Psoas muscle (tissue), 8 donors: ENCODE measurements around the gene HSPB3. TPM values are rescaled to one million over a fixed set of nuclear protein-coding genes. Genes with fewer than 3 reads are reported as not detected.
"Not testable (repeated sequence)": the region's sequence is repeated elsewhere in the genome, so short reads cannot be mapped to it uniquely, and the experiment has no call there.

Experiments
- ATAC-seq, 4 donors: fragments of 200-7000 bp; cut with Tn5 transposase; one replicate each; pipeline ENCODE4 v1.9.1; 2020; ENCODE audit warnings: moderate library complexity in 3 of 4, mild to moderate bottlenecking in 2 of 4
- DNase-seq, 2 donors: peaks; one replicate each; pipeline ENCODE4 v3.0.0-alpha.2; 2020
- H3K27ac ChIP-seq: fragments of 200-600 bp; one replicate; pipeline ENCODE4 v1.8.0; 2022
- H3K27me3 ChIP-seq, 3 donors: fragments of 200-600 bp in 1 of 3; one replicate each; pipeline versions ENCODE4 v1.6.1 to v1.8.0; 2013 to 2022; ENCODE audit warnings: low read length in 2 of 3, mild to moderate bottlenecking in 2 of 3, moderate library complexity in 1 of 3; ENCODE audit not compliant: insufficient read depth in 3 of 3
- H3K36me3 ChIP-seq, 2 donors: fragments of 200-600 bp in 1 of 2; one replicate each; pipeline versions ENCODE4 v1.6.1 to v1.8.0; 2013 to 2022; ENCODE audit warnings: low read depth in 1 of 2, mild to moderate bottlenecking in 1 of 2, moderate library complexity in 1 of 2; ENCODE audit not compliant: insufficient read depth in 1 of 2
- H3K4me1 ChIP-seq: fragments of 200-600 bp; one replicate; pipeline ENCODE4 v1.8.0; 2022
- H3K4me3 ChIP-seq: fragments of 200-600 bp; one replicate; pipeline ENCODE4 v1.8.0; 2022; ENCODE audit warnings: mild to moderate bottlenecking
- H3K9me3 ChIP-seq: fragments of 200-600 bp; one replicate; pipeline ENCODE4 v1.8.0; 2022
- WGBS, 3 donors: extraction: QIAGEN DNeasy Blood & Tissue Kit; methylation state at CpG; one replicate each; pipeline versions ENCODE4 v1.1.6 to v1.1.7; 2013; 5-methylcytosine and 5-hydroxymethylcytosine counted together
- intact Hi-C, 2 donors: fragments of 100-400 bp; cut with DNase I; formaldehyde crosslinking; loops; one replicate each; pipeline versions ENCODE4 v1.11.0 to v1.14.2; 2022
- polyA plus RNA-seq, 3 donors: library from polyadenylated mRNA; stranded (reverse); fragments of 200-250 nt; gene quantifications; one replicate each; pipeline ENCODE4 v1.2.3, GENCODE V29; 2013
- total RNA-seq, 4 donors: library from RNA; stranded (reverse); fragmentation: NEBNext Ultra II Directional in 2 of 4; extraction: Animal tissue kit (Norgen Biotek cat#: 25700) in 2 of 4; gene quantifications; one replicate each; pipeline versions ENCODE4 v1.2.1 to v1.2.4, GENCODE V29; 2021 to 2023
- TF ChIP-seq, protein P1 (sequence below): fragments of 200-600 bp; IDR thresholded peaks from one replicate; pipeline ENCODE4 v1.8.0; 2022; ENCODE audit warnings: antibody characterized with exemption
- donor health status: healthy with polysubstance abuse.
- donor health status: DM: no; HTN: no; CAD: no; lungs with moderate emphysema.
- donor health status: Bipolar disorder and iron deficiency.
- donor health status: healthy.
- donor health status: DM: yes; HTN: yes; CAD: no.
- donor health status: DM: no; HTN: no; CAD: no.
- donor health status: DM: no; HTN: no; CAD: no.
- donor health status: DM: yes; HTN: yes; CAD: no.

Gene HSPB3
- total and polyA plus RNA-seq, 7 donors = 37.7 to 162 (median 139) TPM

GRCh38 chr5:54477941-54478478 is 22.5 kb downstream of the HSPB3 start:
- 86 to 93% (median 90%) methylated on average over 1 of the region's 1 CpG for WGBS, 3 donors
- Histone ChIP-seq H3K9me3 (no peaks in the 10 kb centered on the region), H3K27ac (no peak overlapping the region), H3K27me3 (no peaks in the 10 kb centered on the region), H3K36me3 (no peaks in the 10 kb centered on the region), H3K4me1 (no peaks in the 10 kb centered on the region), H3K4me3 (no peak overlapping the region)
- ATAC-seq (no peak), DNase-seq (no peak)
- TF ChIP-seq, protein P1, sequence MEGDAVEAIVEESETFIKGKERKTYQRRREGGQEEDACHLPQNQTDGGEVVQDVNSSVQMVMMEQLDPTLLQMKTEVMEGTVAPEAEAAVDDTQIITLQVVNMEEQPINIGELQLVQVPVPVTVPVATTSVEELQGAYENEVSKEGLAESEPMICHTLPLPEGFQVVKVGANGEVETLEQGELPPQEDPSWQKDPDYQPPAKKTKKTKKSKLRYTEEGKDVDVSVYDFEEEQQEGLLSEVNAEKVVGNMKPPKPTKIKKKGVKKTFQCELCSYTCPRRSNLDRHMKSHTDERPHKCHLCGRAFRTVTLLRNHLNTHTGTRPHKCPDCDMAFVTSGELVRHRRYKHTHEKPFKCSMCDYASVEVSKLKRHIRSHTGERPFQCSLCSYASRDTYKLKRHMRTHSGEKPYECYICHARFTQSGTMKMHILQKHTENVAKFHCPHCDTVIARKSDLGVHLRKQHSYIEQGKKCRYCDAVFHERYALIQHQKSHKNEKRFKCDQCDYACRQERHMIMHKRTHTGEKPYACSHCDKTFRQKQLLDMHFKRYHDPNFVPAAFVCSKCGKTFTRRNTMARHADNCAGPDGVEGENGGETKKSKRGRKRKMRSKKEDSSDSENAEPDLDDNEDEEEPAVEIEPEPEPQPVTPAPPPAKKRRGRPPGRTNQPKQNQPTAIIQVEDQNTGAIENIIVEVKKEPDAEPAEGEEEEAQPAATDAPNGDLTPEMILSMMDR = no peak
- intact Hi-C loops = no loop called here

GRCh38 chr5:54480296-54480695 is 24.8 kb downstream of the HSPB3 start:
- peaks cover 16% of the 10 kb centered on the region for H3K4me1 ChIP-seq
- no peak overlapping the region for H3K27ac ChIP-seq
- H3K36me3 ChIP-seq = no peaks in the 10 kb centered on the region
- DNase-seq (no peak), ATAC-seq (peak in 1 of 4 donors; percentile 30)
- intact Hi-C loops = loop anchor here (5.0 to 10.0 kb wide), 2 partner anchors 168 to 225 kb away; partner anchors contain the start of gene ARL15 (in 1 of the 2)
- no peaks in the 10 kb centered on the region for H3K27me3 ChIP-seq
- H3K9me3 ChIP-seq = no peaks in the 10 kb centered on the region
- no peak overlapping the region for H3K4me3 ChIP-seq
- TF ChIP-seq, protein P1 = no peak

DNA sequence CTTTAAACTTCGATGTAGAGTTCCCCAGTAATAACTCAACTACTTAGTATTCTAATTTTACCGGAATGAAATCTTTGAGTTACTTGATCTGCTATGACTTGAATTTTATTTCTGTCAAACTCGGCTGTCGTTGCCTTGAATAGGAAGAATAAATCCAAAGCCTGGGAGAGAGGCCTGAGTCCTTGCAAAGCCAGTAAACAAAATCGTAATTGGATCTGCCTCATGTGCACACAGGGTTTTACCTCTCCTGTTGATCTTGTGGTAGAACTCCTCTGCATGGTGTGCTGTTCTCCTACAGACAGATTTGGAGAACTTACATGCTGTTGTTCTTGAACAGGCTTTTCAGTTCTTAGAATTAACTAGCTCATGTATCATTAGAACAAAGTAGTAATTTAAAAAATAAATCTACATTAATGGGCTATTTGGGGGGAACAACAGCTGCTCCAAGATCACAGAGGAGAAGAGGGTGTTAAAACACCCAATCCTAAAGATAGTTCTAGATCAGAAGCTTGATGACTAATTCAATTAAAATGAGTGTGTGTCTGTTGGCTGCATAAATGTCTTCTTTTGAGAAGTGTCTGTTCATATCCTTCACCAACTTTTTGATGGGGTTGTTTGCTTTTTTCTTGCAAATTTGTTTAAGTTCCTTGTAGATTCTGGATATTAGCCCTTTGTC is 28.9 kb downstream of the HSPB3 start:
- TF ChIP-seq, protein P1 = no peak
- no peaks in the 10 kb centered on the region for H3K27me3 ChIP-seq
- peak; percentile 53 to 94 (median 80) for ATAC-seq
- peak overlapping the region; percentile 78 for H3K27ac ChIP-seq
- H3K4me3 ChIP-seq = peak overlapping the region; percentile 8
- WGBS, 3 donors = 19 to 29% (median 21%) methylated on average over 5 of the region's 5 CpGs
- no peak for DNase-seq
- no peaks in the 10 kb centered on the region for H3K9me3 ChIP-seq
- intact Hi-C loops = loop anchor here (5.0 to 10.0 kb wide), 2 partner anchors 172 to 230 kb away; partner anchors contain the start of gene ARL15 (in 1 of the 2)
- peaks cover 19% of the 10 kb centered on the region for H3K4me1 ChIP-seq
- no peaks in the 10 kb centered on the region for H3K36me3 ChIP-seq

- DNase-seq, H3K27ac ChIP-seq, H3K27me3 ChIP-seq, H3K9me3 ChIP-seq, H3K36me3 ChIP-seq, ATAC-seq, H3K4me3 ChIP-seq: not testable (repeated sequence)
- intact Hi-C loops = loop anchor here in 1 of 2 donors (10.0 kb wide), 1 partner anchor 231 kb away; no protein-coding TSS in a partner anchor
- peaks cover 20% of the 10 kb centered on the region for H3K4me1 ChIP-seq
Observed at GRCh38 chr5:54485659-54486058, 30.2 kb downstream of the HSPB3 start.

GRCh38 chr5:54489648-54489979 is 34.1 kb downstream of the HSPB3 start:
- H3K27me3 ChIP-seq, H3K36me3 ChIP-seq, H3K9me3 ChIP-seq, H3K4me1 ChIP-seq, ATAC-seq, H3K4me3 ChIP-seq, DNase-seq, H3K27ac ChIP-seq: not testable (repeated sequence)
- WGBS, 3 donors = 32 to 50% (median 50%) methylated on average over 2 of the region's 2 CpGs
- intact Hi-C loops = loop anchor here (2.0 to 10.0 kb wide), 2 partner anchors 47 to 235 kb away; no protein-coding TSS in a partner anchor
